B cell (primary cell): ENCODE data around the gene PABPC3. TPM values are rescaled to one million over a fixed set of nuclear protein-coding genes. Genes with fewer than 3 reads are reported as not detected.

ENCODE experiments used
- ATAC-seq: fragments of 200-7000 bp; cut with Tn5 transposase; one replicate; pipeline ENCODE4 v1.10.0; 2021; ENCODE audit warnings: low read depth, mild to moderate bottlenecking, moderate number of reproducible peaks, moderate library complexity
- CTCF ChIA-PET: fragments of 350-600 bp; sonication (Branson Sonifier 250); formaldehyde crosslinking; loops from one replicate; lab custom pipeline; 2021; ENCODE audit warnings: antibody characterized with exemption, inconsistent platforms; lab: Charles Lee
- POLR2A ChIA-PET: fragments of 350-600 bp; sonication (Branson Sonifier 250); formaldehyde crosslinking; loops from one replicate; lab custom pipeline; 2021; ENCODE audit warnings: antibody characterized with exemption; lab: Charles Lee
- DNase-seq: peaks from one replicate; pipeline ENCODE4 v3.0.0; 2013
- H2AFZ ChIP-seq: 2 replicates; pipeline ENCODE4 v1.6.1; 2012; ENCODE audit warnings: mild to moderate bottlenecking, low read depth, low read length; ENCODE audit not compliant: insufficient read depth, poor library complexity, severe bottlenecking
- H3K27ac ChIP-seq, 2 donors: 1 replicate in 1 of 2; 2 replicates in 1 of 2; pipeline ENCODE4 v1.5.1; 2012 to 2013; ENCODE audit warnings: low read length in 2 of 2, mild to moderate bottlenecking in 2 of 2, moderate library complexity in 1 of 2
- H3K27me3 ChIP-seq, 4 experiments: fragments of 200-600 bp in 1 of 4; sonication (generic) in 1 of 4; replicated peaks in 1 of 4; 1 replicate in 2 of 4; 2 replicates in 2 of 4; pipeline versions ENCODE4 v1.6.1 to v1.7.0; 2013 to 2016; ENCODE audit warnings: low read length in 3 of 4, mild to moderate bottlenecking in 2 of 4, mixed read lengths in 1 of 4, moderate library complexity in 1 of 4; ENCODE audit not compliant: insufficient read depth in 4 of 4, control insufficient read depth in 3 of 4; ENCODE audit errors: control extremely low read depth in 1 of 4
- H3K36me3 ChIP-seq, 2 experiments: replicated peaks in 1 of 2; 1 replicate in 1 of 2; 2 replicates in 1 of 2; pipeline versions ENCODE4 v1.6.1 to v1.7.1; 2013; ENCODE audit warnings: low read length in 1 of 2; ENCODE audit not compliant: insufficient read depth in 2 of 2, control insufficient read depth in 1 of 2; ENCODE audit errors: control extremely low read depth in 1 of 2, extremely low read depth in 1 of 2
- H3K4me1 ChIP-seq, 2 donors: fragments of 200-600 bp in 1 of 2; sonication (generic) in 1 of 2; 1 replicate in 1 of 2; 2 replicates in 1 of 2; pipeline versions ENCODE4 v1.5.1 to v1.6.1; 2013 to 2017; ENCODE audit warnings: low read length in 2 of 2; ENCODE audit not compliant: control insufficient read depth in 2 of 2, insufficient read depth in 2 of 2
- H3K4me2 ChIP-seq: replicated peaks from 2 replicates; pipeline ENCODE3; 2012; ENCODE audit warnings: mild to moderate bottlenecking, low read depth, low read length; ENCODE audit not compliant: poor library complexity, severe bottlenecking
- H3K4me3 ChIP-seq, 5 experiments: fragments of 200-600 bp in 1 of 5; sonication (generic) in 1 of 5; 1 replicate in 3 of 5; 2 replicates in 2 of 5; pipeline versions ENCODE4 v1.5.1 to v1.7.0; 2011 to 2016; ENCODE audit warnings: low read length in 4 of 5, mild to moderate bottlenecking in 4 of 5, low read depth in 2 of 5, control low read depth in 1 of 5, moderate library complexity in 1 of 5; ENCODE audit not compliant: insufficient read depth in 1 of 5; ENCODE audit errors: control extremely low read depth in 1 of 5, extremely low read depth in 1 of 5
- H3K79me2 ChIP-seq: fragments of 200-600 bp; sonication (generic); one replicate; pipeline ENCODE4 v1.6.0; 2016; ENCODE audit warnings: low read length; ENCODE audit not compliant: control insufficient read depth, insufficient read depth
- H3K9ac ChIP-seq: fragments of 200-600 bp; sonication (generic); 2 replicates; pipeline ENCODE4 v1.6.1; 2017; ENCODE audit warnings: mild to moderate bottlenecking, low read length, moderate library complexity
- H3K9me3 ChIP-seq, 3 donors: one replicate each; pipeline versions ENCODE4 v1.6.1 to v1.7.1; 2013; ENCODE audit warnings: low read length in 2 of 3; ENCODE audit not compliant: control insufficient read depth in 2 of 3, insufficient read depth in 1 of 3; ENCODE audit errors: control extremely low read depth in 1 of 3
- H4K20me1 ChIP-seq: 2 replicates; pipeline ENCODE4 v1.6.0; 2012; ENCODE audit warnings: mild to moderate bottlenecking, low read length; ENCODE audit not compliant: insufficient read depth, control insufficient read depth, poor library complexity, severe bottlenecking
- H3K27ac Mint-ChIP-seq: one replicate; pipeline ENCODE4 v1.8.0; 2021; ENCODE audit warnings: mixed read lengths
- H3K27me3 Mint-ChIP-seq: one replicate; pipeline ENCODE4 v1.8.0; 2021; ENCODE audit warnings: mixed read lengths
- H3K4me1 Mint-ChIP-seq: one replicate; pipeline ENCODE4 v1.8.0; 2021; ENCODE audit warnings: mixed read lengths
- H3K4me3 Mint-ChIP-seq: one replicate; pipeline ENCODE4 v1.8.0; 2021; ENCODE audit warnings: mixed read lengths
- H3K9me3 Mint-ChIP-seq: one replicate; pipeline ENCODE4 v1.8.0; 2022; ENCODE audit warnings: mixed read lengths; ENCODE audit not compliant: insufficient read depth
- EZH2 ChIP-seq: IDR thresholded peaks from 2 replicates; pipeline ENCODE4 v1.6.1; 2012; ENCODE audit warnings: borderline replicate concordance, low read depth, mild to moderate bottlenecking, moderate library complexity, low read length; ENCODE audit not compliant: insufficient read depth, poor library complexity, severe bottlenecking
- WGBS: methylation state at CpG from one replicate; pipeline ENCODE4 v1.1.5; 2013; ENCODE audit warnings: missing lambda C conversion rate; ENCODE audit not compliant: insufficient coverage; 5-methylcytosine and 5-hydroxymethylcytosine counted together
- intact Hi-C: fragments of 100-400 bp; cut with micrococcal nuclease; formaldehyde crosslinking; loops from one replicate; pipeline ENCODE4 v1.10.0; 2022
- polyA plus RNA-seq: library from polyadenylated mRNA; depleted of rRNA; stranded (reverse); fragments of >200 nt; gene quantifications from 2 replicates; pipeline ENCODE4 v1.2.3, GENCODE V29; 2012
- total RNA-seq, 2 donors: library from RNA; stranded (reverse); fragments of 120-200 nt in 1 of 2; gene quantifications; 1 replicate in 1 of 2; 2 replicates in 1 of 2; pipeline versions ENCODE4 v1.2.3 to v1.2.4, GENCODE V29; 2013 to 2022
- TF ChIP-seq, protein P1 (sequence below): fragments of 200-600 bp; IDR thresholded peaks from one replicate; pipeline ENCODE4 v1.8.0; 2022; ENCODE audit warnings: antibody characterized with exemption, mild to moderate bottlenecking

PABPC3 gene
- total and polyA plus RNA-seq, 2 donors (not counting 1 experiment from before 2014, with no cell fraction given), result 0.06 to 0.10 TPM

GRCh38 chr13:25116044-25116443, 20.1 kb downstream of the PABPC3 start:
- no peaks in the 10 kb centered on the region for H3K79me2 ChIP-seq
- peaks cover 35% of the 10 kb centered on the region for H3K27me3 Mint-ChIP-seq
- peaks cover 2% of the 10 kb centered on the region for H3K4me1 Mint-ChIP-seq
- H3K4me3 Mint-ChIP-seq, result no peak overlapping the region
- TF ChIP-seq, protein P1, sequence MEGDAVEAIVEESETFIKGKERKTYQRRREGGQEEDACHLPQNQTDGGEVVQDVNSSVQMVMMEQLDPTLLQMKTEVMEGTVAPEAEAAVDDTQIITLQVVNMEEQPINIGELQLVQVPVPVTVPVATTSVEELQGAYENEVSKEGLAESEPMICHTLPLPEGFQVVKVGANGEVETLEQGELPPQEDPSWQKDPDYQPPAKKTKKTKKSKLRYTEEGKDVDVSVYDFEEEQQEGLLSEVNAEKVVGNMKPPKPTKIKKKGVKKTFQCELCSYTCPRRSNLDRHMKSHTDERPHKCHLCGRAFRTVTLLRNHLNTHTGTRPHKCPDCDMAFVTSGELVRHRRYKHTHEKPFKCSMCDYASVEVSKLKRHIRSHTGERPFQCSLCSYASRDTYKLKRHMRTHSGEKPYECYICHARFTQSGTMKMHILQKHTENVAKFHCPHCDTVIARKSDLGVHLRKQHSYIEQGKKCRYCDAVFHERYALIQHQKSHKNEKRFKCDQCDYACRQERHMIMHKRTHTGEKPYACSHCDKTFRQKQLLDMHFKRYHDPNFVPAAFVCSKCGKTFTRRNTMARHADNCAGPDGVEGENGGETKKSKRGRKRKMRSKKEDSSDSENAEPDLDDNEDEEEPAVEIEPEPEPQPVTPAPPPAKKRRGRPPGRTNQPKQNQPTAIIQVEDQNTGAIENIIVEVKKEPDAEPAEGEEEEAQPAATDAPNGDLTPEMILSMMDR, result no peak
- TF ChIP-seq EZH2, result no peak
- no peaks in the 10 kb centered on the region for H3K36me3 ChIP-seq
- POLR2A ChIA-PET, result no interaction called here
- no peak overlapping the region for H2AFZ ChIP-seq
- no peak overlapping the region for H3K4me2 ChIP-seq
- no peak for DNase-seq
- no peaks in the 10 kb centered on the region for H3K9me3 ChIP-seq
- H3K4me1 ChIP-seq, result no peaks in the 10 kb centered on the region
- H4K20me1 ChIP-seq, result no peaks in the 10 kb centered on the region
- H3K27ac ChIP-seq, result no peak overlapping the region
- peaks cover 0 to 19% (median 1%) of the 10 kb centered on the region in 4 experiments for H3K27me3 ChIP-seq
- intact Hi-C loops, result no loop called here
- no CpG with 5 or more reads among the region's 3 CpGs for WGBS
- no peak overlapping the region for H3K27ac Mint-ChIP-seq
- no peak for ATAC-seq
- no peaks in the 10 kb centered on the region for H3K9me3 Mint-ChIP-seq
- CTCF ChIA-PET, result no interaction called here
- no peak overlapping the region for H3K4me3 ChIP-seq
- no peak overlapping the region for H3K9ac ChIP-seq

DNA sequence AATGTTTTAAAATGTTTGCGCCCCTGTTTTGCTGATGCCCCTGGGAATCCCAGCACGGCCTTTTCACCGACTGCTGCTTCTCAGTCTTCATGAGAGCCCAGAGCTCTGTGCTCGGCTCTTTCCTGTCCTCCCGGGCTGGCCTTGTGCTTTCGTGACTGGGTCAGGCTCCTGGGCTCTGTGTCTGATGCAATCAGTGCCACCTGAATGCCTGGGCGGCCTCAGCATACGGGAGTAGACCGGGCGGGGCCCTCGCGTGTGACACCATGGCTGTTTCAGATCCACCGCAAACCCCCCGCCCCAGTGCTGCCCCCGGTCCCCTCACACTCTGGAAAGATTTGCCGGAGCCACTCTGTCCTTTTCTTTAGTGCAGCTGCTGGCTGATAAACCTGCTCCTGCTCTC, 21.4 kb downstream of the PABPC3 start:
- TF ChIP-seq, protein P1, result no peak
- TF ChIP-seq EZH2, result no peak
- Histone ChIP-seq H3K27ac (no peak overlapping the region), H3K27me3 (peaks cover 0 to 12% (median 1%) of the 10 kb centered on the region in 4 experiments), H2AFZ (no peak overlapping the region), H3K36me3 (no peaks in the 10 kb centered on the region), H3K9ac (no peak overlapping the region), H3K4me1 (no peaks in the 10 kb centered on the region), H3K4me3 (no peak overlapping the region), H4K20me1 (no peaks in the 10 kb centered on the region), H3K4me2 (no peak overlapping the region), H3K9me3 (peaks cover 0 to 3% (median under 1%) of the 10 kb centered on the region in 3 donors), H3K79me2 (no peaks in the 10 kb centered on the region)
- intact Hi-C loops, result no loop called here
- no peak overlapping the region for H3K4me3 Mint-ChIP-seq
- peaks cover 38% of the 10 kb centered on the region for H3K27me3 Mint-ChIP-seq
- 95% methylated on average over 16 of the region's 16 CpGs for WGBS
- no peak overlapping the region for H3K27ac Mint-ChIP-seq
- no peak for DNase-seq
- H3K9me3 Mint-ChIP-seq, result no peaks in the 10 kb centered on the region
- ChIA-PET CTCF (no interaction called here), POLR2A (no interaction called here)
- ATAC-seq, result no peak
- peaks cover 2% of the 10 kb centered on the region for H3K4me1 Mint-ChIP-seq
